Measurements from ENCODE around the gene GABBR2.

The GABBR2 gene

DNA sequence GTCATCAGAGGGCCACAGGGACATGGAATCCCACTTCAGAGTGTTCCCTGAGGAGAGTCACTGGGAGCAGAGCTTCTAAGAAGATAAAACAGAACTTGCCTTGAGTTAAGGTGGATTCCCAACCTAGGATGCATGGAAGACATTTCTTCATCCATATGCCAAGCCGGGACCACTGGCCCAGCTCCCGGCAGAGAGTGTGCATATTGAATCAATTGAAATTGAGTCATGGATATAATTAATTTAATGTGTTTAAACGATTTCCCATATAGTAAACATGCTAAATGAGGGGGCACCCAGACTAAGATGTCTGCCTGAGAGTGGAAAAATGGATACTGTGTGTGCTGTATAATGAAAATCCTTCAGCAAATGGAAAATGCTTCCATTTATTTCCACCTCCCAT is 258.9 kb downstream of the GABBR2 start:
- TF ChIP-seq CTCF (IDR thresholded peaks at IDR 0.05; ENCODE audit: low read depth, low read length, missing control alignments) = no peak
- Histone ChIP-seq H3K27ac (no peak overlapping the region), H3K36me3 (replicated peaks) (no peaks in the 10 kb centered on the region), H3K4me3 (ENCODE audit: low read depth, low read length) (no peak overlapping the region), H3K27me3 (replicated peaks) (peaks cover 3% of the 10 kb centered on the region)
- in situ Hi-C loops (cut with HindIII; ENCODE audit: low pct_ligation_motif_present, low sequenced_read_pairs) = no loop called here
- DNase-seq = no peak

DNA sequence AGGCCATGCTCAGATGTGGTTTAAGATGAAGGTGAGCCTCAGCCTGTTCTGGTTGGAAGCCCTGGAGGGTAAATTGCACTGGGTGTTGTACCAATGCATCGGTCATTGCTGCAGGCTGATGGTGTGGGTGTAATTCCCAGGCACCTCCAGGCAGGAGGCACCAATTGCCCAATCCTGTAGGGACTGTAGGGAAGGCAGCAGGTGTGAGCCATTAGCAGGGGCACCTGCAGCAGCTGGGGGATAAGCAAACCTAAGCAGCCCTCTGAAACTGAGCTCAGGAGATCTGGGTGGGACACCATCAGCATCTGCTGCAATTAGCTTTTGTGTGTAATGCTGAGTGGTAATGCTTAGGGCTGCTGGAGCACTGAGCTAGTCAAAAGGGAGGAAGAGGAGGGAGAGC is 263.2 kb downstream of the GABBR2 start:
- Histone ChIP-seq H3K4me3 (ENCODE audit: low read depth, low read length) (no peak overlapping the region), H3K27ac (no peak overlapping the region), H3K27me3 (replicated peaks) (peaks cover 3% of the 10 kb centered on the region), H3K36me3 (replicated peaks) (no peaks in the 10 kb centered on the region)
- DNase-seq = no peak
- TF ChIP-seq CTCF (IDR thresholded peaks at IDR 0.05; ENCODE audit: low read depth, low read length, missing control alignments) = no peak
- in situ Hi-C loops (cut with HindIII; ENCODE audit: low pct_ligation_motif_present, low sequenced_read_pairs) = no loop called here

- no peaks in the 10 kb centered on the region for H3K36me3 ChIP-seq (replicated peaks)
- in situ Hi-C loops (cut with HindIII; ENCODE audit: low pct_ligation_motif_present, low sequenced_read_pairs) = no loop called here
- no peak for DNase-seq
- TF ChIP-seq CTCF (IDR thresholded peaks at IDR 0.05; ENCODE audit: low read depth, low read length, missing control alignments) = no peak
- H3K4me3 ChIP-seq (ENCODE audit: low read depth, low read length) = no peak overlapping the region
- peaks cover 3% of the 10 kb centered on the region for H3K27me3 ChIP-seq (replicated peaks)
- no peak overlapping the region for H3K27ac ChIP-seq
Measured at GRCh38 chr9:98444601-98445000, 264.1 kb downstream of the GABBR2 start.

GRCh38 chr9:98442541-98442940 is 266.2 kb downstream of the GABBR2 start:
- no peak overlapping the region for H3K4me3 ChIP-seq (ENCODE audit: low read depth, low read length)
- H3K27ac ChIP-seq = no peak overlapping the region
- no peak for TF ChIP-seq CTCF (IDR thresholded peaks at IDR 0.05; ENCODE audit: low read depth, low read length, missing control alignments)
- in situ Hi-C loops (cut with HindIII; ENCODE audit: low pct_ligation_motif_present, low sequenced_read_pairs) = no loop called here
- DNase-seq = no peak
- H3K27me3 ChIP-seq (replicated peaks) = peaks cover 3% of the 10 kb centered on the region
- H3K36me3 ChIP-seq (replicated peaks) = no peaks in the 10 kb centered on the region

- DNase-seq = no peak
- no peaks in the 10 kb centered on the region for H3K36me3 ChIP-seq (replicated peaks)
- no peak overlapping the region for H3K27ac ChIP-seq
- in situ Hi-C loops (cut with HindIII; ENCODE audit: low pct_ligation_motif_present, low sequenced_read_pairs) = no loop called here
- no peak overlapping the region for H3K4me3 ChIP-seq (ENCODE audit: low read depth, low read length)
- H3K27me3 ChIP-seq (replicated peaks) = peaks cover 3% of the 10 kb centered on the region
- TF ChIP-seq CTCF (IDR thresholded peaks at IDR 0.05; ENCODE audit: low read depth, low read length, missing control alignments) = no peak
Measured at GRCh38 chr9:98442114-98442513, 266.6 kb downstream of the GABBR2 start.

GRCh38 chr9:98438666-98439065 is 270.1 kb downstream of the GABBR2 start:
- no peaks in the 10 kb centered on the region for H3K27me3 ChIP-seq (replicated peaks)
- no peaks in the 10 kb centered on the region for H3K36me3 ChIP-seq (replicated peaks)
- no peak for TF ChIP-seq CTCF (IDR thresholded peaks at IDR 0.05; ENCODE audit: low read depth, low read length, missing control alignments)
- no peak for DNase-seq
- H3K4me3 ChIP-seq (ENCODE audit: low read depth, low read length) = no peak overlapping the region
- in situ Hi-C loops (cut with HindIII; ENCODE audit: low pct_ligation_motif_present, low sequenced_read_pairs) = no loop called here
- H3K27ac ChIP-seq = no peak overlapping the region

Data from brain microvascular endothelial cell (primary cell).